Measurements from ENCODE around the gene TPGS1. TPM values are rescaled to one million over a fixed set of nuclear protein-coding genes. Genes with fewer than 3 reads are reported as not detected.
A peak's percentile ranks its signal among the peaks of the same experiment; 100 is the strongest.

TPGS1 gene
- total RNA-seq, 6 experiments from 2014 or later, result 20.2 to 24.7 (median 21.1) TPM

DNA sequence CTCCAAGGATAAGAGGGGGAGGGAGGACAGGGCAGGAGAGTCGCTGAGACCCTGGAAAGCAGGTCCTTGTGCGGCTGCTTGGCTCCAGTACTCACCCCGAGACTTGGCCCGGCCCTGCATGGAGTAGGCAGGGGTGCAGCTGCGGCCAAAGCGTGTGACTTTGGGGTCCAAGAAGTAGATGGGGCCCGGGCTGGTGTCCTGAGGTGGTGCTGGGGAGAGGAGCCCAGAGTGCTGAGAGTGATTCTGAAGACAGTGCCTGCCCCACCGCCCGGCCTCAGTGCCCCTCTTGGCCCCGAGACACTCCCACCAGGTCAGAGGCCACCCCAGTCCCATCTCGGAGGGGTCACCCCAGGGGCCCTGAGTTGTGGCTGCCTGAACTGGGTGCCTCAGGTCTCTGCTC lies 39.7 kb upstream of the TPGS1 start:
- H3K36me3 Mint-ChIP-seq (ENCODE audit: low read depth), result no peaks in the 10 kb centered on the region
- no peak for DNase-seq
- H3K4me3 Mint-ChIP-seq, result no peak overlapping the region
- H3K4me1 Mint-ChIP-seq (ENCODE audit: low read depth), result peaks cover 3% of the 10 kb centered on the region
- no peak overlapping the region for H3K27ac Mint-ChIP-seq
- H3K9me3 Mint-ChIP-seq, result peaks cover 5% of the 10 kb centered on the region
- TF ChIP-seq, protein P1, sequence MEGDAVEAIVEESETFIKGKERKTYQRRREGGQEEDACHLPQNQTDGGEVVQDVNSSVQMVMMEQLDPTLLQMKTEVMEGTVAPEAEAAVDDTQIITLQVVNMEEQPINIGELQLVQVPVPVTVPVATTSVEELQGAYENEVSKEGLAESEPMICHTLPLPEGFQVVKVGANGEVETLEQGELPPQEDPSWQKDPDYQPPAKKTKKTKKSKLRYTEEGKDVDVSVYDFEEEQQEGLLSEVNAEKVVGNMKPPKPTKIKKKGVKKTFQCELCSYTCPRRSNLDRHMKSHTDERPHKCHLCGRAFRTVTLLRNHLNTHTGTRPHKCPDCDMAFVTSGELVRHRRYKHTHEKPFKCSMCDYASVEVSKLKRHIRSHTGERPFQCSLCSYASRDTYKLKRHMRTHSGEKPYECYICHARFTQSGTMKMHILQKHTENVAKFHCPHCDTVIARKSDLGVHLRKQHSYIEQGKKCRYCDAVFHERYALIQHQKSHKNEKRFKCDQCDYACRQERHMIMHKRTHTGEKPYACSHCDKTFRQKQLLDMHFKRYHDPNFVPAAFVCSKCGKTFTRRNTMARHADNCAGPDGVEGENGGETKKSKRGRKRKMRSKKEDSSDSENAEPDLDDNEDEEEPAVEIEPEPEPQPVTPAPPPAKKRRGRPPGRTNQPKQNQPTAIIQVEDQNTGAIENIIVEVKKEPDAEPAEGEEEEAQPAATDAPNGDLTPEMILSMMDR (IDR thresholded peaks at IDR 0.05), result no peak
- peaks cover 7% of the 10 kb centered on the region for H3K27me3 Mint-ChIP-seq (ENCODE audit: insufficient read depth)

DNA sequence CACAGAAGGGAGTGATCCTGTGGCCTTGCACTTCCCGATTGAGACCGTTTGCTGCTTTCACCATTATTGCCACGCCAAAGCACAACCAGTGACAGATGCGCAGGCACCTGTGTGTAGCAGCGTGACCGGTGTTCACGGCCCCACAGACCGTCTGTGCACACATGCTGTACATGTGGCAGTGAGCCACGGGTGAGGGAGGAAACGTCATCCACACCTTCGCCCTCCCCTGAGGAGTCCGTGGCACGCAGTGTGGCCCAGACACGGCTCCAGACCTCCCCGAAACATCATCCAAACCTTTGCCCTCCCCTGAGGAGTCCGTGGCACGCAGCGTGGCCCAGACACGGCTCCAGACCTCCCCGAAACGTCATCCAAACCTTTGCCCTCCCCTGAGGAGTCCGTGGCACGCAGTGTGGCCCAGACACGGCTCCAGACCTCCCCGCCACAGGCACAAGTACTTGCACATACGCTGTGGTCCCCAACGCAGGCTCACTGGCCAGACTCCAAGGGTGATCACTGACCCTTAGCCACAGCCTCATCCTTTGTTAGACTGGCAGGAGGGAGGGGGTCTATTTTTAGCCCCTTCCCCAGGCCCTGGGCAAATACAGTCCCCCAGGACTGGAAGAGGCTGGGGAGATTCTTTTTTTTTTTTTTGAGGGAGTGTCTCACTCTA lies 38.6 kb upstream of the TPGS1 start:
- Mint-ChIP-seq H3K36me3 (ENCODE audit: low read depth) (no peaks in the 10 kb centered on the region), H3K9me3 (peaks cover 5% of the 10 kb centered on the region), H3K4me3 (no peak overlapping the region), H3K4me1 (ENCODE audit: low read depth) (peaks cover 6% of the 10 kb centered on the region), H3K27me3 (ENCODE audit: insufficient read depth) (peaks cover 3% of the 10 kb centered on the region), H3K27ac (no peak overlapping the region)
- TF ChIP-seq, protein P1 (IDR thresholded peaks at IDR 0.05), result no peak
- no peak for DNase-seq

DNA sequence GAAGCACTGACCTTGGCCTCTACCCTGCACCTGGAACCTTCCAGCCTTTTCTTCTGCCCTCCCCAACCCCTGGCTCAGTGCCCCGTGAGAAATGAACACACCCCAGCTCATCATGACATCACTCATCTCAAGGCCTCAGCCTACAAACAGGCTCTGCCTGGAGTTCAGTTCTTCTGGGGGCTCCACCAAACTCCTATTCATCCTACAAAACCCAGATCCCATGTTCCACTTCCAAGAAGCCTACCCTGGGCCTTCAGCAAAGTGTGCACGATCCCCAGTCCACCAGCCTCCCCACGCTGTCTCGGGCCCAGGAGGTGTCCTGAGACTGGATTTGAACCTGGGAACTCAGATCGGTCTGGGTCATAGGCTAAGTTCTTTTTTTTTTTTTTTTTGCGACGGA lies 37.5 kb upstream of the TPGS1 start:
- Mint-ChIP-seq H3K27me3 (ENCODE audit: insufficient read depth) (peaks cover 3% of the 10 kb centered on the region), H3K27ac (no peak overlapping the region), H3K9me3 (peaks cover under 1% of the 10 kb centered on the region), H3K4me3 (no peak overlapping the region), H3K4me1 (ENCODE audit: low read depth) (peaks cover 6% of the 10 kb centered on the region), H3K36me3 (ENCODE audit: low read depth) (no peaks in the 10 kb centered on the region)
- TF ChIP-seq, protein P1 (IDR thresholded peaks at IDR 0.05), result no peak
- no peak for DNase-seq

DNA sequence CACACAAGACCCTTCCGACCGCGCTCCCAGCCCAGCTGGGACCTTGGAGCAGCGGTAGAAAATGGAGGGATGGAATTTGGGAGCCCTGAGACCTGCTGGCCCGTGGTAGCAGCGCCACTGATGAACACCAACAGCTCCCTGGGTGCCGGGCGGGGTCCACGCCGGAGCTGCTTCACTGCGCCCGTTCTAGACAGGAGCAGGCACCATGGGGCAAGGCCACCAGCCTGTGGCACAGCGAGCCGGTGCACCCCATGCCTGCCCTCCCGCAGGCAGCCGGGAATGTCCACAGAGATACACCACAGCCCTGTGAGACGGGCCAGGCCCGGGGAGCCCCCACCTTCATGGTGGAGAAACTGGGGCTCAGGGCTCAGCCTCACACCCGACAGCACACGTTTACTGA lies 36.6 kb upstream of the TPGS1 start:
- Mint-ChIP-seq H3K27me3 (ENCODE audit: insufficient read depth) (peaks cover 3% of the 10 kb centered on the region), H3K36me3 (ENCODE audit: low read depth) (no peaks in the 10 kb centered on the region), H3K4me1 (ENCODE audit: low read depth) (peaks cover 6% of the 10 kb centered on the region), H3K4me3 (no peak overlapping the region), H3K27ac (no peak overlapping the region), H3K9me3 (no peaks in the 10 kb centered on the region)
- DNase-seq, result no peak
- TF ChIP-seq, protein P1 (IDR thresholded peaks at IDR 0.05), result no peak

DNA sequence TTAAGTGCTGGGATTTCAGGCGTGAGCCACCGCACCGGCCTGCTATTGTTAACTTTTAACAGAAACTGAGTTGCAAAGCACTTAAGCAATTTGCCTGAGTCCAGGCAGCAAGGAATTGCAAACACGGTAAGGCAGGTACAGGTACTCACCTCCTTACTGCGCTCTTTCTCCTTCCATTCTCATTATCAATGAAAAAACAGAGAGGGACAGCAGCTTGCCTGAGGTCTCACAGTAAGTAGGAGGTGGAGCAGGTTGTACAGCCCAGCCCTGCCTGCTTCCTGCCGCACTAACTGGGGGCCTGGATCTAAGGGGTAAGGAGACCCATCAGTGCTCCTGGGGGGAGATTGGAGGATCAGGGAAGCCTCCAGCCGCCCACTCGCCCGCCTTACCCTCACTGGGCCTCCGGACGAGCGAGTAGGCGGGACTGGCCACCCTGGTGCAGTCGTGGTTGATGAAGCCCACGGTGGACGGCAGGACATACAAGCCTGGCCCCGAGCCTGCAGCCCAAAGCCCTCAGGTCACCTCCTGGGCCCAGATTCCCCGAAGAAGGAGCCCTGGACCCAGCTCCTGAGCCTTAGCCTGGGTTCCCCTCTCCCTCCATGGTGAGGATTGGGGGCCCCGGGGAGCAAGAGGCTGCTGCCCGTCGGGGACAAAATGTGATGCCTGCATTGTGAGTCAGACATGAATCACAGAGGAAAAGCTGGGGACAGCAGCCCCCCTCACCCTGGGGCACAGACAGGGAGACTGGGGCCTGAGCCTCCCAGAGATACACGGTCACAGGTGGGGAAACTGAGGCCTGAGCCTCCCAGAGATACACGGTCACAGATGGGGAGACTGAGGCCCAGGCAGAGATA lies 35.1 kb upstream of the TPGS1 start:
- no peak overlapping the region for H3K27ac Mint-ChIP-seq
- H3K27me3 Mint-ChIP-seq (ENCODE audit: insufficient read depth), result peaks cover 3% of the 10 kb centered on the region
- TF ChIP-seq, protein P1 (IDR thresholded peaks at IDR 0.05), result no peak
- H3K4me3 Mint-ChIP-seq, result no peak overlapping the region; the same call in 1 of the 2 replicates
- no peaks in the 10 kb centered on the region for H3K36me3 Mint-ChIP-seq (ENCODE audit: low read depth)
- DNase-seq, result peak; percentile 16
- no peaks in the 10 kb centered on the region for H3K9me3 Mint-ChIP-seq
- H3K4me1 Mint-ChIP-seq (ENCODE audit: low read depth), result peaks cover 6% of the 10 kb centered on the region

All from HFFc6 (cell line).